Stimulated activated CD4-positive, alpha-beta T cell treated with anti-CD3 and anti-CD28 coated beads, Interleukin-12 subunit alpha, Interleukin-12 subunit beta, amount 100 ng/mL, for 4 hours (primary cell): Measurements from ENCODE around the gene PTGDS.

ENCODE experiments used
- DNase-seq: peaks from one replicate; pipeline ENCODE4 v3.0.0-alpha.2; 2020

The PTGDS gene

GRCh38 chr9:136946228-136947027 is 30.9 kb upstream of the PTGDS start:
- DNase-seq = no peak

- no peak for DNase-seq
Measured at GRCh38 chr9:136947028-136947891, 30.0 kb upstream of the PTGDS start.

- no peak for DNase-seq
Measured at GRCh38 chr9:136947955-136948510, 29.3 kb upstream of the PTGDS start.

GRCh38 chr9:136949239-136949816 is 28.0 kb upstream of the PTGDS start:
- no peak for DNase-seq

- DNase-seq = peak; percentile 97
Measured at GRCh38 chr9:136949817-136950655, 27.3 kb upstream of the PTGDS start.

- DNase-seq = no peak
Measured at GRCh38 chr9:136950656-136951276, 26.5 kb upstream of the PTGDS start.

- DNase-seq = no peak
Measured at GRCh38 chr9:136951541-136952320, 25.6 kb upstream of the PTGDS start, which contains the start of gene LCN12. LCN12 (plus strand) TSS chr9:136952273; CDS start chr9:136952328, 55 bp downstream.

GRCh38 chr9:136952321-136952850 is 24.9 kb upstream of the PTGDS start:
- DNase-seq = no peak

GRCh38 chr9:136952876-136953770 is 24.2 kb upstream of the PTGDS start:
- DNase-seq = no peak

- no peak for DNase-seq
Measured at GRCh38 chr9:136953771-136954269, 23.5 kb upstream of the PTGDS start.

GRCh38 chr9:136954270-136955083 is 22.8 kb upstream of the PTGDS start:
- DNase-seq = no peak

- no peak for DNase-seq
Measured at GRCh38 chr9:136955202-136955942, 21.9 kb upstream of the PTGDS start.

- no peak for DNase-seq
Measured at GRCh38 chr9:136955943-136956335, 21.4 kb upstream of the PTGDS start.

GRCh38 chr9:136956604-136957003 is 20.7 kb upstream of the PTGDS start:
- no peak for DNase-seq

GRCh38 chr9:136957461-136957860 is 19.8 kb upstream of the PTGDS start:
- DNase-seq = no peak

GRCh38 chr9:136957901-136958300 is 19.4 kb upstream of the PTGDS start:
- DNase-seq = no peak

- no peak for DNase-seq
Measured at GRCh38 chr9:136958473-136958872, 18.8 kb upstream of the PTGDS start.
